Myocyte (in vitro differentiated cells): ENCODE data around the gene CHST11. TPM values are rescaled to one million over a fixed set of nuclear protein-coding genes. Genes with fewer than 3 reads are reported as not detected.

Experiments used
- DNase-seq: peaks from one replicate; pipeline ENCODE4 v3.0.0-alpha.2; 2012; ENCODE audit warnings: low read depth
- total RNA-seq: library from RNA; depleted of rRNA; stranded (reverse); fragments of >200 nt; gene quantifications from 2 replicates; pipeline ENCODE4 v1.2.3, GENCODE V29; 2014

CHST11 gene
- total RNA-seq, 1 donor from 2014 or later, result 2.9 TPM

- DNase-seq, result no peak
Observed at GRCh38 chr12:104480012-104480411, 23.3 kb downstream of the CHST11 start.

- no peak for DNase-seq
Observed at GRCh38 chr12:104480826-104481440, 24.2 kb downstream of the CHST11 start.

GRCh38 chr12:104482113-104482512, 25.4 kb downstream of the CHST11 start:
- DNase-seq, result no peak

- DNase-seq, result no peak
Observed at GRCh38 chr12:104482748-104483147, 26.0 kb downstream of the CHST11 start.

- DNase-seq, result no peak
Observed at GRCh38 chr12:104484079-104484478, 27.3 kb downstream of the CHST11 start.

- no peak for DNase-seq
Observed at GRCh38 chr12:104485651-104486362, 29.1 kb downstream of the CHST11 start.

GRCh38 chr12:104486363-104486750, 29.6 kb downstream of the CHST11 start:
- DNase-seq, result no peak

- no peak for DNase-seq
Observed at GRCh38 chr12:104486943-104487819, 30.4 kb downstream of the CHST11 start.

- no peak for DNase-seq
Observed at GRCh38 chr12:104488374-104488773, 31.6 kb downstream of the CHST11 start.

- no peak for DNase-seq
Observed at GRCh38 chr12:104490186-104490585, 33.4 kb downstream of the CHST11 start.

- DNase-seq, result no peak
Observed at GRCh38 chr12:104490850-104491249, 34.1 kb downstream of the CHST11 start.

GRCh38 chr12:104493496-104493895, 36.7 kb downstream of the CHST11 start:
- no peak for DNase-seq

- peak; percentile 55 for DNase-seq
Observed at GRCh38 chr12:104494137-104494792, 37.5 kb downstream of the CHST11 start.

GRCh38 chr12:104494793-104495158, 38.0 kb downstream of the CHST11 start:
- peak; percentile 21 for DNase-seq

GRCh38 chr12:104495786-104496185, 39.0 kb downstream of the CHST11 start:
- no peak for DNase-seq

GRCh38 chr12:104496336-104496735, 39.6 kb downstream of the CHST11 start:
- no peak for DNase-seq

GRCh38 chr12:104498211-104498801, 41.6 kb downstream of the CHST11 start:
- DNase-seq, result peak; percentile 54

GRCh38 chr12:104499668-104500332, 43.1 kb downstream of the CHST11 start:
- DNase-seq, result no peak

GRCh38 chr12:104501115-104501514, 44.4 kb downstream of the CHST11 start:
- no peak for DNase-seq

- DNase-seq, result no peak
Observed at GRCh38 chr12:104501660-104502059, 44.9 kb downstream of the CHST11 start.

- no peak for DNase-seq
Observed at GRCh38 chr12:104502217-104502616, 45.5 kb downstream of the CHST11 start.
